OCI-LY3 (cell line): ENCODE results near the gene PSEN1.
"Not testable (repeated sequence)": the region's sequence is repeated elsewhere in the genome, so short reads cannot be mapped to it uniquely, and the experiment has no call there.

Experiments used
- H2AFZ ChIP-seq: fragments of 200-600, 300-600 bp; shearing (Covaris generic); 2 replicates; pipeline ENCODE4 v1.6.0; 2014; ENCODE audit warnings: antibody characterized with exemption, low read depth, low read length
- H3K27ac ChIP-seq: fragments of 200-600, 300-600 bp; sonication (generic); 2 replicates; pipeline ENCODE4 v1.5.1; 2014; ENCODE audit warnings: mild to moderate bottlenecking, low read length, moderate library complexity, mixed read lengths
- H3K27me3 ChIP-seq: fragments of 200-600, 300-600 bp; sonication (generic); 2 replicates; pipeline ENCODE4 v1.6.1; 2014; ENCODE audit warnings: low read depth, low read length, mixed read lengths
- H3K36me3 ChIP-seq: fragments of 200-600, 300-600 bp; sonication (generic); replicated peaks from 2 replicates; pipeline ENCODE3; 2014; ENCODE audit warnings: low read depth, low read length, mixed read lengths
- H3K4me1 ChIP-seq: fragments of 300-600, 200-600 bp; sonication (generic); 2 replicates; pipeline ENCODE4 v1.6.1; 2014; ENCODE audit warnings: low read length, mixed read lengths
- H3K4me2 ChIP-seq: fragments of 200-600, 300-600 bp; sonication (generic); 2 replicates; pipeline ENCODE4 v1.6.1; 2014; ENCODE audit warnings: low read length, mixed read lengths
- H3K4me3 ChIP-seq: fragments of 300-600, 200-600 bp; sonication (generic); 2 replicates; pipeline ENCODE4 v1.5.1; 2014; ENCODE audit warnings: antibody characterized with exemption, mild to moderate bottlenecking, low read length, moderate library complexity
- H3K79me2 ChIP-seq: fragments of 300-600, 200-600 bp; shearing (Covaris generic); 2 replicates; pipeline ENCODE4 v1.6.1; 2014; ENCODE audit warnings: mild to moderate bottlenecking, low read length, mixed read lengths
- H3K9ac ChIP-seq: fragments of 300-600, 200-600 bp; shearing (Covaris generic); 2 replicates; pipeline ENCODE4 v1.6.0; 2014; ENCODE audit warnings: mild to moderate bottlenecking, low read length, moderate library complexity
- H3K9me3 ChIP-seq: fragments of 200-600, 300-600 bp; shearing (Covaris generic); 2 replicates; pipeline ENCODE4 v1.6.1; 2014; ENCODE audit warnings: low read length, mixed read lengths; ENCODE audit not compliant: insufficient read depth
- H4K20me1 ChIP-seq: fragments of 200-600, 300-600 bp; sonication (generic); 2 replicates; pipeline ENCODE4 v1.6.1; 2016; ENCODE audit warnings: low read length, mixed read lengths; ENCODE audit not compliant: insufficient read depth
- EZH2phosphoT487 ChIP-seq: fragments of 200-600 bp; shearing (Covaris generic); IDR thresholded peaks from 2 replicates; pipeline ENCODE4 v1.6.1; 2018; ENCODE audit warnings: antibody characterized with exemption, mixed run types, low read depth
- TF ChIP-seq, protein P1 (sequence below): fragments of 200-600, 300-600 bp; sonication (generic); IDR thresholded peaks from 2 replicates; pipeline ENCODE4 v1.5.1; 2014; ENCODE audit warnings: antibody characterized with exemption, low read length, low read depth

The PSEN1 gene

DNA sequence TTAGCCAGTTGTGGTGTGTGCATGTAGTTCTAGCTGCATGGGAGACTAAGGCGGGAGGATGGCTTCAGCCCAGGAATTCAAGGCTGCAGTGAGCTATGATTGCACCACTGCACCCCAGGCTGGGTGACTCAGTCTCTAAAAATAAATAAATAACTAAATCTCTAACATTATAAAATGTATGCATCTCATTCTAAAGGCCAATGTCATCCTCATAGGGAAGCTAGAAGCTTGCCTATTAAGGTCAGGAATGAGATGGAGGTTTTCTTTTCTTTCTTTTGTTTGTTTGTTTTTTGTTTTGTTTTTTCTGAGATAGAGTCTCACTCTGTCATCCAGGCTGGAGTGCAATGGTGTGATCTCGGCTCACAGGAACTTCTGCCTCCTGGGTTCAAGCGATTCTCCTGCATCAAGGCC is 52.2 kb downstream of the PSEN1 start:
- no peak overlapping the region for H3K9ac ChIP-seq
- peaks cover 13% of the 10 kb centered on the region for H3K36me3 ChIP-seq
- no peak overlapping the region for H3K27ac ChIP-seq
- no peaks in the 10 kb centered on the region for H3K4me1 ChIP-seq
- no peaks in the 10 kb centered on the region for H4K20me1 ChIP-seq
- H3K9me3 ChIP-seq, result no peaks in the 10 kb centered on the region
- H2AFZ ChIP-seq, result no peak overlapping the region
- H3K27me3 ChIP-seq, result no peaks in the 10 kb centered on the region
- H3K4me2 ChIP-seq, result no peak overlapping the region
- no peak overlapping the region for H3K4me3 ChIP-seq
- TF ChIP-seq, protein P1, sequence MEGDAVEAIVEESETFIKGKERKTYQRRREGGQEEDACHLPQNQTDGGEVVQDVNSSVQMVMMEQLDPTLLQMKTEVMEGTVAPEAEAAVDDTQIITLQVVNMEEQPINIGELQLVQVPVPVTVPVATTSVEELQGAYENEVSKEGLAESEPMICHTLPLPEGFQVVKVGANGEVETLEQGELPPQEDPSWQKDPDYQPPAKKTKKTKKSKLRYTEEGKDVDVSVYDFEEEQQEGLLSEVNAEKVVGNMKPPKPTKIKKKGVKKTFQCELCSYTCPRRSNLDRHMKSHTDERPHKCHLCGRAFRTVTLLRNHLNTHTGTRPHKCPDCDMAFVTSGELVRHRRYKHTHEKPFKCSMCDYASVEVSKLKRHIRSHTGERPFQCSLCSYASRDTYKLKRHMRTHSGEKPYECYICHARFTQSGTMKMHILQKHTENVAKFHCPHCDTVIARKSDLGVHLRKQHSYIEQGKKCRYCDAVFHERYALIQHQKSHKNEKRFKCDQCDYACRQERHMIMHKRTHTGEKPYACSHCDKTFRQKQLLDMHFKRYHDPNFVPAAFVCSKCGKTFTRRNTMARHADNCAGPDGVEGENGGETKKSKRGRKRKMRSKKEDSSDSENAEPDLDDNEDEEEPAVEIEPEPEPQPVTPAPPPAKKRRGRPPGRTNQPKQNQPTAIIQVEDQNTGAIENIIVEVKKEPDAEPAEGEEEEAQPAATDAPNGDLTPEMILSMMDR, result no peak
- no peak for TF ChIP-seq EZH2phosphoT487
- no peaks in the 10 kb centered on the region for H3K79me2 ChIP-seq

- Histone ChIP-seq H4K20me1 (no peaks in the 10 kb centered on the region), H2AFZ (no peak overlapping the region), H3K4me3 (no peak overlapping the region), H3K4me1 (no peaks in the 10 kb centered on the region), H3K27ac (no peak overlapping the region), H3K9me3 (no peaks in the 10 kb centered on the region), H3K4me2 (no peak overlapping the region), H3K79me2 (no peaks in the 10 kb centered on the region), H3K9ac (no peak overlapping the region), H3K27me3 (no peaks in the 10 kb centered on the region), H3K36me3 (peaks cover 17% of the 10 kb centered on the region)
- TF ChIP-seq, protein P1, result no peak
- no peak for TF ChIP-seq EZH2phosphoT487
Observed at GRCh38 chr14:73189651-73190050, 53.3 kb downstream of the PSEN1 start.

- Histone ChIP-seq H4K20me1 (no peaks in the 10 kb centered on the region), H2AFZ (no peak overlapping the region), H3K4me3 (no peak overlapping the region), H3K79me2 (no peaks in the 10 kb centered on the region), H3K27me3 (no peaks in the 10 kb centered on the region), H3K36me3 (peaks cover 24% of the 10 kb centered on the region), H3K9me3 (no peaks in the 10 kb centered on the region), H3K27ac (no peak overlapping the region), H3K9ac (no peak overlapping the region), H3K4me2 (no peak overlapping the region), H3K4me1 (no peaks in the 10 kb centered on the region)
- TF ChIP-seq, protein P1, result no peak
- no peak for TF ChIP-seq EZH2phosphoT487
Observed at GRCh38 chr14:73191441-73191840, 55.1 kb downstream of the PSEN1 start.

DNA sequence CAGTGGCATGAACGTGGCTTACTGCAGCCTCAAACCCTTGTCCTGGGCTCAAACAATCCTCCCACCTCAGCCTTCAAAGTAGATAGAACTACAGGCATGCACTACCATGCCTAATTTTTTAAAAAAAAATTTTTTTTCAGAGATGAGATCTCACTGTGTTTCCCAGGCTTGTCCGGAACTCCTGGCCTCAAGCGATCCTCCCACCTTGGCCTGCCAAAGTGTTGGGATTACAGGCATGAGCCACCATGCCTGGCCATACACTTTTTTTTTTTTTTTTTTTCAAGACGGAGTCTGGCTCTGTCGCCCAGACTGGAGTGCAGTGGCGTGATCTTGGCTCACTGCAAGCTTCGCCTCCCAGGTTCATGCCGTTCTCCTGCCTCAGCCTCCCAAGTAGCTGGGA is 58.0 kb downstream of the PSEN1 start:
- H3K4me1 ChIP-seq, H2AFZ ChIP-seq, H3K9me3 ChIP-seq, H3K27ac ChIP-seq, H3K4me2 ChIP-seq, H3K79me2 ChIP-seq, H3K9ac ChIP-seq, H3K27me3 ChIP-seq, H3K4me3 ChIP-seq, H4K20me1 ChIP-seq: not testable (repeated sequence)
- H3K36me3 ChIP-seq, result peaks cover 21% of the 10 kb centered on the region

DNA sequence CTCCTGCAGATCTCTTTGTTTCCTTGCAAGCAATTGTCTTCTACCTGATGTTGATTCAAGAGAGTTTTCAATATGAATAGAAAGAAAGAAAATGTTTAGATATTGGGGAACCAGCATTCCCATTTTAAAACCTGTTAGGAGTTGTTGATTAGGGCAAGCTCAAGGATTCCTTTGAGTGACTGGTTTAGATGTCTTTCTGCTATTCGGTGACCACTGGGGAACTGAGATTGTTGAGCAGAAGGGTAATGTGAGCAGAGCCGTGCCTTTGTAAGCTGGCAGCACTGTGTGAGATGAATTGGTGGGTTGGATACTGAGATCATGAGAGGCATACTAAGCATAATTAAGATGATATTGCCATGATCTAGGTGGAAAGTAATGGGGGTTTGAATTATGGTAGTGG is 61.9 kb downstream of the PSEN1 start:
- Histone ChIP-seq H3K36me3 (peaks cover 11% of the 10 kb centered on the region), H4K20me1 (no peaks in the 10 kb centered on the region), H3K27ac (no peak overlapping the region), H2AFZ (no peak overlapping the region), H3K9ac (no peak overlapping the region), H3K27me3 (no peaks in the 10 kb centered on the region), H3K79me2 (no peaks in the 10 kb centered on the region), H3K9me3 (no peaks in the 10 kb centered on the region), H3K4me3 (no peak overlapping the region), H3K4me1 (no peaks in the 10 kb centered on the region), H3K4me2 (no peak overlapping the region)
- TF ChIP-seq, protein P1, result no peak
- TF ChIP-seq EZH2phosphoT487, result no peak
